ENCODE measurements around the gene CAMK4. TPM values are rescaled to one million over a fixed set of nuclear protein-coding genes. Genes with fewer than 3 reads are reported as not detected.

CAMK4 gene
- total RNA-seq, 4 donors from 2014 or later, result 0.49 to 4.1 (median 0.94) TPM

DNA sequence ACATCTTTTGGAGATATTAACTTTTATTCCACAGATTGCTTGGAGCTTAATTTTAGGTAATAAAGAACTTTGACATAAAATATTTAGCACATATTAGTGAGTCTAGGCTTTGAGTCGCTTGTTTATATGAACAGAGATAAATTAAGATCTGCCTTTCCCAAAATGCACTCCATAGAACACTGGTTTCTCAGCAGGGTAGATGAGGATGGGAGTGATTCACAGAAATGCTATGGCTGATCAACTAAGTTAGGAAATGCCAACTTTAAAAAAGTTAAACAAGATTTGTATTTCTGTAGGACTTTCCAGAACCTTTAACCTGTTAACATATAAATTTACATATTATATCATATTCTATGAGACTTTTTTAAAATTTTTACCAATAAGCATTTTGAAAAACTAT, 222.9 kb downstream of the CAMK4 start:
- TF ChIP-seq, protein P1, sequence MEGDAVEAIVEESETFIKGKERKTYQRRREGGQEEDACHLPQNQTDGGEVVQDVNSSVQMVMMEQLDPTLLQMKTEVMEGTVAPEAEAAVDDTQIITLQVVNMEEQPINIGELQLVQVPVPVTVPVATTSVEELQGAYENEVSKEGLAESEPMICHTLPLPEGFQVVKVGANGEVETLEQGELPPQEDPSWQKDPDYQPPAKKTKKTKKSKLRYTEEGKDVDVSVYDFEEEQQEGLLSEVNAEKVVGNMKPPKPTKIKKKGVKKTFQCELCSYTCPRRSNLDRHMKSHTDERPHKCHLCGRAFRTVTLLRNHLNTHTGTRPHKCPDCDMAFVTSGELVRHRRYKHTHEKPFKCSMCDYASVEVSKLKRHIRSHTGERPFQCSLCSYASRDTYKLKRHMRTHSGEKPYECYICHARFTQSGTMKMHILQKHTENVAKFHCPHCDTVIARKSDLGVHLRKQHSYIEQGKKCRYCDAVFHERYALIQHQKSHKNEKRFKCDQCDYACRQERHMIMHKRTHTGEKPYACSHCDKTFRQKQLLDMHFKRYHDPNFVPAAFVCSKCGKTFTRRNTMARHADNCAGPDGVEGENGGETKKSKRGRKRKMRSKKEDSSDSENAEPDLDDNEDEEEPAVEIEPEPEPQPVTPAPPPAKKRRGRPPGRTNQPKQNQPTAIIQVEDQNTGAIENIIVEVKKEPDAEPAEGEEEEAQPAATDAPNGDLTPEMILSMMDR (IDR thresholded peaks at IDR 0.05), result no peak
- no peak for TF ChIP-seq POLR2A (IDR thresholded peaks at IDR 0.05)
- 78 to 94% methylated on average over 1 of the region's 1 CpG for WGBS, 2 donors
- no peak for DNase-seq (ENCODE audit: low spot score in 2 of 2)
- intact Hi-C loops (cut with DNase I; ENCODE audit: low total_unique reads), result no loop called here
- no peak overlapping the region for H3K4me3 ChIP-seq (ENCODE audit: low read depth, poor library complexity, severe bottlenecking)

DNA sequence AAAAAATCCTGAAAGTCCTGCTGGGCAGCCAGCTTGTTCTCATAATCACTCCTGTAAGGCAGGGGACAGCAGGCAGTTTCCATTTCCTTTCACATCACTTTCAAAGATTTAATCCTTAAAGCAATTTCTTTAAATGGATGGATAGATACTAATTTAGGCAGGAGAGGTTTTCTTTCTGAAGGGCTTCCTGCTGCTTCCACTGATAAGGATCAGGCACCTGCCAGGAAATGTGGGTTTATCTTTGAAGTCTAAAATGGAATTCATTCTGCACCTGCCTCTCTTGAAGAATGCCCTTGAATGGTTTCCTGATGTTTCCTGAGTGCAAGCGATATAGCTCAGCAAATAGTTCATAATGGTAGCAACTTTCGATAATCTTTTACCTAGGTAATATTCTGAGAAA, 223.6 kb downstream of the CAMK4 start:
- intact Hi-C loops (cut with DNase I; ENCODE audit: low total_unique reads), result no loop called here
- no peak for TF ChIP-seq POLR2A (IDR thresholded peaks at IDR 0.05)
- TF ChIP-seq, protein P1 (IDR thresholded peaks at IDR 0.05), result no peak
- H3K4me3 ChIP-seq (ENCODE audit: low read depth, poor library complexity, severe bottlenecking), result no peak overlapping the region
- no peak for DNase-seq (ENCODE audit: low spot score in 2 of 2)
- 15 to 20% methylated on average over 2 of the region's 2 CpGs for WGBS, 2 donors

DNA sequence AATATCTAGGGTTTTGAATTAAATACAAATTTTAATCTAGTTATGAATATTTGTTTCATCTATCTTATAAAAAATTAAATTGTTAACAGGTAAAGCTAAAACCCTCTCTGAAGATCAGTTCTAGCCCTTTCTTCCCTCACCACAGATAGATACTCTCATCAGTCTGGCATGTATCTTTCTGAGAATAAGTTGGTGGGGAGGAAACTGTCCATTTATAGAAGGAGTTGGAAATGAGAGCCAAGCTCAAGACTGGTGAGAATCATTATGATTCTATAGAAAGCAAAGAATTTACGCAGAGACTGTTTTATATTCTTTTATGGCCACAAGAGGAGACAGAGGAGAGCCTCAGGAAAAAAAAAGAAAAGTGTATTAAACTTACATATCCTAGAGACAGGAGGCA, 229.1 kb downstream of the CAMK4 start:
- no peak overlapping the region for H3K4me3 ChIP-seq (ENCODE audit: low read depth, poor library complexity, severe bottlenecking)
- WGBS, 2 donors, result 69% methylated on average over 1 of the region's 1 CpG
- no peak for TF ChIP-seq POLR2A (IDR thresholded peaks at IDR 0.05)
- TF ChIP-seq, protein P1 (IDR thresholded peaks at IDR 0.05), result no peak
- intact Hi-C loops (cut with DNase I; ENCODE audit: low total_unique reads), result no loop called here
- DNase-seq (ENCODE audit: low spot score in 2 of 2), result no peak

DNA sequence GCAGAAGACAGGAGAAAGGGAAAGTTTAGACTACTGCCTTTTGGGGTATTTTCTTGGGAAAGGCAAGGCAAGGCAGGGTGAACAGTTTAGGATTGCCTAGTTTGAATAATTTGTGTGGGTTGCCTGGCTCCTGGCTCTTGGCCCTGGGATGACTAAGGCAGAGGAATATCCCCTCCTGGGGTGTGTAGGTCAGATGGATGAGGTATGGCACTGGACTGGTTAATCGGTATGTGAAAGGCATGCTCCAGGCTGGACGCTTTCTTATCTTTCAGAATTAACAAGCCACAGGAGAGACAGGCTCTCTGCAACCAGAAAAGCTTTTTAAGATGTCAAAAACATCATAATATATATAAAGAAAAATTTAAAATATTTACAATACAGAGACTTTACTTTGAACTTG, 229.6 kb downstream of the CAMK4 start:
- no peak for DNase-seq (ENCODE audit: low spot score in 2 of 2)
- intact Hi-C loops (cut with DNase I; ENCODE audit: low total_unique reads), result no loop called here
- WGBS, 2 donors, result 47 to 51% methylated on average over 2 of the region's 2 CpGs
- no peak overlapping the region for H3K4me3 ChIP-seq (ENCODE audit: low read depth, poor library complexity, severe bottlenecking)
- TF ChIP-seq, protein P1 (IDR thresholded peaks at IDR 0.05), result no peak

DNA sequence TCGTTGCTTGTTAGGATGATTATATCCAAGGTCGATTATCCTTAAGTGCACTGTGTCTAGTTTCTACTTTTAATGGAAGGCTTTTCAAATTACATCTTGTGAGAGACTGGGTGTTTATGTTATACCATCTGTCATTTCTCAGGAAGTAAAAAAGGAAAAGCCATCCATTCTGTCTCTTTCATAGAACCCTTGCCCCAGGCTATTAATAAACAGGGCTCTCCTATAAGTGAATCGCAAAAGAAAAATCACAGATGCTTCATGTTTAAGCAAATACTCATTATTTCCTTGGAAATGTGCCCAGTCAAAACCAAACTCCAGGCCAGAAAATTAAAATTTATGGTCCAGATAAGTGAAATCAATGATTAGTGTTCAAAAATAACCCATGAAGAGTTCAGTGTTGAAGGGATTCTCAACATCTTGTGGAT, 230.0 kb downstream of the CAMK4 start:
- H3K4me3 ChIP-seq (ENCODE audit: low read depth, poor library complexity, severe bottlenecking), result no peak overlapping the region
- 30 to 34% methylated on average over 3 of the region's 3 CpGs for WGBS, 2 donors
- DNase-seq (ENCODE audit: low spot score in 2 of 2), result no peak
- intact Hi-C loops (cut with DNase I; ENCODE audit: low total_unique reads), result no loop called here
- TF ChIP-seq, protein P1 (IDR thresholded peaks at IDR 0.05), result no peak
- no peak for TF ChIP-seq POLR2A (IDR thresholded peaks at IDR 0.05)

DNA sequence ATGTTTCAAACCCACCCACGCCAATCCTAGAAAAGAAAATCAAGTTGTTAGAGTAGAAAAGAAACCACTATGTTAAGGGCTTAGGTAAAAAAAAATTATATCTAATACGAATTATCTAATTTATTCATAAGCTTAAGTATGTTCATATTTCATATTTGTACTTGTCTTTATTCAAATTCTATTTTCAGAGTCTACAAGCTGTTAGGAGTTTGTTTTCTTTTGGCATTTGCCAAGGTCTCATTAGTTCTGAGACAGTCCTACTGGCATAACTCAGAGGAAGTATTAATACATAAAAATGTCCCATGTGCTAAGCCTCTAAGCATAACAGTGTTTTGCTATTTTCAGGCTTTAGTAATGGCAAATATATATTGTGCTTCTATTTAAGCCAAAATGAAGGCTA, 230.6 kb downstream of the CAMK4 start:
- TF ChIP-seq, protein P1 (IDR thresholded peaks at IDR 0.05), result no peak
- TF ChIP-seq POLR2A (IDR thresholded peaks at IDR 0.05), result no peak
- 42 to 50% methylated on average over 2 of the region's 2 CpGs for WGBS, 2 donors
- intact Hi-C loops (cut with DNase I; ENCODE audit: low total_unique reads), result no loop called here
- no peak for DNase-seq (ENCODE audit: low spot score in 2 of 2)
- no peak overlapping the region for H3K4me3 ChIP-seq (ENCODE audit: low read depth, poor library complexity, severe bottlenecking)
